HEK293 (cell line): ENCODE data around the gene FOXP1.

Experiments used
- CTCF ChIA-PET: fragments of 350-600 bp; formaldehyde crosslinking; extraction: SDS; loops from one replicate; lab custom pipeline; 2021; ENCODE audit warnings: antibody characterized with exemption; lab: Yijun Ruan, JAX
- POLR2A ChIA-PET: fragments of 300-600 bp; formaldehyde crosslinking; extraction: SDS; loops from one replicate; lab custom pipeline; 2020; ENCODE audit warnings: antibody characterized with exemption, inconsistent platforms; lab: Yijun Ruan, JAX
- H3K27ac ChIP-seq: fragments of 200-500 bp; sonication (Bioruptor generic); 2 replicates; pipeline ENCODE4 v1.5.1; 2014; ENCODE audit warnings: low read depth, low read length, control low read depth, inconsistent platforms; ENCODE audit errors: extremely low read depth
- H3K36me3 ChIP-seq, 2 experiments: fragments of 200-500 bp in 1 of 2; sonication (Bioruptor generic) in 1 of 2; 1 replicate in 1 of 2; 2 replicates in 1 of 2; pipeline ENCODE4 v1.5.1; 2014 to 2017; ENCODE audit warnings: inconsistent platforms in 2 of 2, low read length in 2 of 2; ENCODE audit not compliant: control insufficient read depth in 2 of 2, insufficient read depth in 1 of 2
- H3K4me1 ChIP-seq: fragments of 200-500 bp; sonication (Bioruptor generic); 2 replicates; pipeline ENCODE4 v1.5.1; 2014; ENCODE audit warnings: mild to moderate bottlenecking, low read length, inconsistent platforms; ENCODE audit not compliant: control insufficient read depth, insufficient read depth
- H3K4me3 ChIP-seq: 2 replicates; pipeline ENCODE4 v1.5.1; 2011; ENCODE audit warnings: low read depth, mild to moderate bottlenecking, control low read depth, low read length, moderate library complexity
- H3K9me3 ChIP-seq: fragments of 200-500 bp; sonication (Bioruptor generic); 2 replicates; pipeline ENCODE4 v1.5.1; 2014; ENCODE audit warnings: low read depth, low read length, inconsistent platforms; ENCODE audit not compliant: control insufficient read depth, insufficient read depth
- BCL11A ChIP-seq: fragments of 450-650 bp; formaldehyde crosslinking; IDR thresholded peaks from 2 replicates; pipeline ENCODE4 v1.5.1; 2016; ENCODE audit warnings: low read depth, missing biosample characterization, missing genetic modification characterization
- SP2 ChIP-seq: fragments of 450-650 bp; formaldehyde crosslinking; IDR thresholded peaks from 2 replicates; pipeline ENCODE4 v1.5.1; 2016; ENCODE audit warnings: missing biosample characterization, missing genetic modification characterization
- YY2 ChIP-seq: fragments of 450-650 bp; formaldehyde crosslinking; IDR thresholded peaks from 2 replicates; pipeline ENCODE4 v1.5.1; 2016; ENCODE audit warnings: missing biosample characterization, missing genetic modification characterization
- ZBTB20 ChIP-seq: fragments of 450-650 bp; formaldehyde crosslinking; IDR thresholded peaks from 2 replicates; pipeline ENCODE4 v1.5.1; 2016; ENCODE audit warnings: missing biosample characterization, missing genetic modification characterization
- ZFP69B ChIP-seq: fragments of 450-650 bp; formaldehyde crosslinking; IDR thresholded peaks from 2 replicates; pipeline ENCODE4 v1.5.1; 2016; ENCODE audit warnings: missing biosample characterization, missing genetic modification characterization
- ZNF112 ChIP-seq: fragments of 450-650 bp; formaldehyde crosslinking; IDR thresholded peaks from 2 replicates; pipeline ENCODE4 v1.5.0; 2017; ENCODE audit warnings: missing biosample characterization, missing genetic modification characterization
- ZNF140 ChIP-seq: fragments of 450-650 bp; formaldehyde crosslinking; IDR thresholded peaks from 2 replicates; pipeline ENCODE4 v1.5.1; 2016; ENCODE audit warnings: missing biosample characterization, missing genetic modification characterization
- ZNF175 ChIP-seq: fragments of 450-650 bp; formaldehyde crosslinking; IDR thresholded peaks from 2 replicates; pipeline ENCODE4 v1.5.1; 2016; ENCODE audit warnings: missing biosample characterization, missing genetic modification characterization
- ZNF2 ChIP-seq: fragments of 450-650 bp; formaldehyde crosslinking; IDR thresholded peaks from 2 replicates; pipeline ENCODE4 v1.5.1; 2016; ENCODE audit warnings: missing biosample characterization, missing genetic modification characterization
- ZNF214 ChIP-seq: fragments of 450-650 bp; formaldehyde crosslinking; IDR thresholded peaks from 2 replicates; pipeline ENCODE4 v1.5.1; 2017; ENCODE audit warnings: missing biosample characterization, mild to moderate bottlenecking, missing genetic modification characterization, borderline replicate concordance
- ZNF426 ChIP-seq: fragments of 450-650 bp; formaldehyde crosslinking; IDR thresholded peaks from 2 replicates; pipeline ENCODE4 v1.5.1; 2017; ENCODE audit warnings: missing biosample characterization, missing genetic modification characterization, mild to moderate bottlenecking, inconsistent platforms, moderate library complexity
- ZNF473 ChIP-seq: fragments of 450-650 bp; formaldehyde crosslinking; IDR thresholded peaks from 2 replicates; pipeline ENCODE4 v1.5.1; 2017; ENCODE audit warnings: missing biosample characterization, missing genetic modification characterization
- ZNF488 ChIP-seq: fragments of 450-650 bp; formaldehyde crosslinking; IDR thresholded peaks from 2 replicates; pipeline ENCODE4 v1.5.1; 2016; ENCODE audit warnings: missing biosample characterization, missing genetic modification characterization
- ZNF560 ChIP-seq: fragments of 450-650 bp; formaldehyde crosslinking; IDR thresholded peaks from 2 replicates; pipeline ENCODE4 v1.5.1; 2017; ENCODE audit warnings: missing biosample characterization, missing genetic modification characterization, borderline replicate concordance
- ZNF580 ChIP-seq: fragments of 450-650 bp; formaldehyde crosslinking; IDR thresholded peaks from 2 replicates; pipeline ENCODE4 v1.5.1; 2016; ENCODE audit warnings: missing biosample characterization, missing genetic modification characterization
- ZNF830 ChIP-seq: fragments of 450-650 bp; IDR thresholded peaks from 2 replicates; pipeline ENCODE4 v1.5.0; 2018; ENCODE audit warnings: missing biosample characterization, missing genetic modification characterization, low read depth, mild to moderate bottlenecking, moderate library complexity
- ZSCAN30 ChIP-seq: fragments of 450-650 bp; IDR thresholded peaks from 2 replicates; pipeline ENCODE4 v1.5.1; 2018; ENCODE audit warnings: missing biosample characterization, mild to moderate bottlenecking, missing genetic modification characterization, moderate library complexity
- TF ChIP-seq, protein P1 (sequence below): fragments of 450-650 bp; formaldehyde crosslinking; IDR thresholded peaks from 2 replicates; pipeline ENCODE4 v1.5.1; 2017; ENCODE audit warnings: missing biosample characterization, missing genetic modification characterization
- TF ChIP-seq, protein P2 (sequence below): fragments of 450-650 bp; formaldehyde crosslinking; IDR thresholded peaks from 2 replicates; pipeline ENCODE4 v1.5.1; 2016; ENCODE audit warnings: missing biosample characterization, missing genetic modification characterization
- TF ChIP-seq, protein P3 (sequence below): fragments of 450-650 bp; formaldehyde crosslinking; IDR thresholded peaks from 2 replicates; pipeline ENCODE4 v1.5.1; 2016; ENCODE audit warnings: missing biosample characterization, missing genetic modification characterization

Gene FOXP1

GRCh38 chr3:71443332-71443731 is 140.2 kb downstream of the FOXP1 start:
- POLR2A ChIA-PET = no interaction called here
- no peaks in the 10 kb centered on the region for H3K9me3 ChIP-seq
- no peak overlapping the region for H3K4me3 ChIP-seq
- H3K36me3 ChIP-seq = no peaks in the 10 kb centered on the region
- TF ChIP-seq BCL11A (tag by site-specific recombination) (no peak), ZNF214 (tag by site-specific recombination) (no peak), YY2 (no peak), ZNF488 (tag by site-specific recombination) (no peak), ZNF426 (tag by site-specific recombination) (no peak), ZNF473 (no peak), ZNF580 (tag by site-specific recombination) (no peak), ZBTB20 (no peak)
- TF ChIP-seq, protein P1, sequence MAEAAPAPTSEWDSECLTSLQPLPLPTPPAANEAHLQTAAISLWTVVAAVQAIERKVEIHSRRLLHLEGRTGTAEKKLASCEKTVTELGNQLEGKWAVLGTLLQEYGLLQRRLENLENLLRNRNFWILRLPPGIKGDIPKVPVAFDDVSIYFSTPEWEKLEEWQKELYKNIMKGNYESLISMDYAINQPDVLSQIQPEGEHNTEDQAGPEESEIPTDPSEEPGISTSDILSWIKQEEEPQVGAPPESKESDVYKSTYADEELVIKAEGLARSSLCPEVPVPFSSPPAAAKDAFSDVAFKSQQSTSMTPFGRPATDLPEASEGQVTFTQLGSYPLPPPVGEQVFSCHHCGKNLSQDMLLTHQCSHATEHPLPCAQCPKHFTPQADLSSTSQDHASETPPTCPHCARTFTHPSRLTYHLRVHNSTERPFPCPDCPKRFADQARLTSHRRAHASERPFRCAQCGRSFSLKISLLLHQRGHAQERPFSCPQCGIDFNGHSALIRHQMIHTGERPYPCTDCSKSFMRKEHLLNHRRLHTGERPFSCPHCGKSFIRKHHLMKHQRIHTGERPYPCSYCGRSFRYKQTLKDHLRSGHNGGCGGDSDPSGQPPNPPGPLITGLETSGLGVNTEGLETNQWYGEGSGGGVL = no peak
- H3K27ac ChIP-seq = no peak overlapping the region
- CTCF ChIA-PET = no interaction called here
- H3K4me1 ChIP-seq = no peaks in the 10 kb centered on the region

GRCh38 chr3:71442652-71443042 is 140.9 kb downstream of the FOXP1 start:
- no peaks in the 10 kb centered on the region for H3K9me3 ChIP-seq
- no peaks in the 10 kb centered on the region for H3K36me3 ChIP-seq
- H3K4me3 ChIP-seq = no peak overlapping the region
- H3K27ac ChIP-seq = no peak overlapping the region
- ChIA-PET CTCF (no interaction called here), POLR2A (no interaction called here)
- no peaks in the 10 kb centered on the region for H3K4me1 ChIP-seq
- TF ChIP-seq, protein P2, sequence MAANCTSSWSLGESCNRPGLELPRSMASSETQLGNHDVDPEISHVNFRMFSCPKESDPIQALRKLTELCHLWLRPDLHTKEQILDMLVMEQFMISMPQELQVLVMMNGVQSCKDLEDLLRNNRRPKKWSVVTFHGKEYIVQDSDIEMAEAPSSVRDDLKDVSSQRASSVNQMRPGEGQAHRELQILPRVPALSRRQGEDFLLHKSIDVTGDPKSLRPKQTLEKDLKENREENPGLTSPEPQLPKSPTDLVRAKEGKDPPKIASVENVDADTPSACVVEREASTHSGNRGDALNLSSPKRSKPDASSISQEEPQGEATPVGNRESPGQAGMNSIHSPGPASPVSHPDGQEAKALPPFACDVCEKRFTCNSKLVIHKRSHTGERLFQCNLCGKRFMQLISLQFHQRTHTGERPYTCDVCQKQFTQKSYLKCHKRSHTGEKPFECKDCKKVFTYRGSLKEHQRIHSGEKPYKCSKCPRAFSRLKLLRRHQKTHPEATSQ = no peak
- no peak for TF ChIP-seq ZNF488 (tag by site-specific recombination)
- no peak for TF ChIP-seq ZFP69B (tag by site-specific recombination)
- TF ChIP-seq ZNF175 = no peak
- no peak for TF ChIP-seq ZNF112 (tag by site-specific recombination)
- TF ChIP-seq, protein P3, sequence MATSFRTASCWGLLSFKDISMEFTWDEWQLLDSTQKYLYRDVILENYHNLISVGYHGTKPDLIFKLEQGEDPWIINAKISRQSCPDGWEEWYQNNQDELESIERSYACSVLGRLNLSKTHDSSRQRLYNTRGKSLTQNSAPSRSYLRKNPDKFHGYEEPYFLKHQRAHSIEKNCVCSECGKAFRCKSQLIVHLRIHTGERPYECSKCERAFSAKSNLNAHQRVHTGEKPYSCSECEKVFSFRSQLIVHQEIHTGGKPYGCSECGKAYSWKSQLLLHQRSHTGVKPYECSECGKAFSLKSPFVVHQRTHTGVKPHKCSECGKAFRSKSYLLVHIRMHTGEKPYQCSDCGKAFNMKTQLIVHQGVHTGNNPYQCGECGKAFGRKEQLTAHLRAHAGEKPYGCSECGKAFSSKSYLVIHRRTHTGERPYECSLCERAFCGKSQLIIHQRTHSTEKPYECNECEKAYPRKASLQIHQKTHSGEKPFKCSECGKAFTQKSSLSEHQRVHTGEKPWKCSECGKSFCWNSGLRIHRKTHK (tag by site-specific recombination) = no peak
- TF ChIP-seq ZSCAN30 (tag by site-specific recombination) = no peak
- no peak for TF ChIP-seq ZNF560 (tag by site-specific recombination)
- no peak for TF ChIP-seq ZNF140 (tag by site-specific recombination)
- TF ChIP-seq ZNF2 (tag by site-specific recombination) = no peak
- no peak for TF ChIP-seq ZNF830 (tag by site-specific recombination)
- no peak for TF ChIP-seq SP2 (tag by site-specific recombination)
